Sigmoid colon (tissue), 4 donors: ENCODE results near the gene ZKSCAN8.

ENCODE experiments used
- CTCF ChIP-seq, 4 experiments: fragments of 450-650 bp in 3 of 4; fragments of 200-600 bp in 1 of 4; IDR thresholded peaks; one replicate each; pipeline ENCODE4 v1.5.1; 2016 to 2019; ENCODE audit warnings: antibody characterized with exemption in 4 of 4, mild to moderate bottlenecking in 3 of 4, moderate library complexity in 2 of 4
- EP300 ChIP-seq, 4 donors: sonication (generic); formaldehyde crosslinking; IDR thresholded peaks; one replicate each; pipeline ENCODE4 v1.6.1; 2017; ENCODE audit warnings: antibody characterized with exemption in 4 of 4
- POLR2AphosphoS5 ChIP-seq, 4 donors: sonication (generic); formaldehyde crosslinking; IDR thresholded peaks; one replicate each; pipeline ENCODE4 v1.6.1; 2017; ENCODE audit warnings: antibody characterized with exemption in 4 of 4

GRCh38 chr6:28134015-28134414 lies 7.7 kb upstream of the ZKSCAN8 start:
- TF ChIP-seq CTCF (IDR thresholded peaks at IDR 0.05) (no peak), EP300 (IDR thresholded peaks at IDR 0.05) (no peak), POLR2AphosphoS5 (IDR thresholded peaks at IDR 0.05) (no peak)
